ENCODE results near the gene UPP2. TPM values are rescaled to one million over a fixed set of nuclear protein-coding genes. Genes with fewer than 3 reads are reported as not detected.

The UPP2 gene
- total RNA-seq, 1 experiment from 2014 or later = not detected

DNA sequence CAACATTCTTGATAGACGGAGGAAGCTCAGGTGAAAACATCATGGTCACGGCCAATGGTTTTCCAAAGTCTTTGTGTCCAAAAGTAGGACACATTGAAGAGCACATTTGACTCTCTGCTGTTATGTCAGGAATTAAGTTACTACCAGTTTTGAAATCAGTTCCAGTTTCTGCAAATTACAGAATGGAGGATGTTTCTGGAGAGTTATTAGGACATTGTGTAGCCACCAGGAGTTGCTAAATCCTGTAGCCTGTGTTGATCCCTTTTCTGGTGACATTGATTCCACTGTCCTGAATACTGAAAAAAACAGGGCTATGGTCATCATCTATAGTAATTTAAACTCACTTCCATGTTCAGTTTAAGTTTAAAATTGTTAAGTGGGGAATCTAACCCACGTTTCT is 15.3 kb downstream of the UPP2 start:
- no peak overlapping the region for H3K27ac ChIP-seq (ENCODE audit: insufficient read length, low read depth, low read length)
- no peak overlapping the region for H2BK20ac ChIP-seq (ENCODE audit: low read depth, low read length, poor library complexity, severe bottlenecking)
- no peaks in the 10 kb centered on the region for H3K9me3 Mint-ChIP-seq
- no peak overlapping the region for H3K18ac ChIP-seq (ENCODE audit: insufficient read length, low read depth, low read length)
- H3K27ac Mint-ChIP-seq = no peak overlapping the region
- H3K27me3 Mint-ChIP-seq (ENCODE audit: low read depth) = no peaks in the 10 kb centered on the region
- H3K23me2 ChIP-seq (ENCODE audit: insufficient read length, low read depth, low read length, poor library complexity, severe bottlenecking) = no peaks in the 10 kb centered on the region
- WGBS (ENCODE audit: extremely low coverage, insufficient read length, low lambda C conversion rate) = no CpG with 5 or more reads among the region's 3 CpGs
- no peak overlapping the region for H3T11ph ChIP-seq (ENCODE audit: low read length)
- no peaks in the 10 kb centered on the region for H3K79me1 ChIP-seq (ENCODE audit: insufficient read depth, low read depth, low read length, poor library complexity, severe bottlenecking)
- no peaks in the 10 kb centered on the region for H3K27me3 ChIP-seq (ENCODE audit: insufficient read depth, low read length)
- no peak overlapping the region for H2BK5ac ChIP-seq (ENCODE audit: insufficient read length, low read length)
- no peaks in the 10 kb centered on the region for H3K79me2 ChIP-seq (ENCODE audit: insufficient read depth, low read length)
- no peak overlapping the region for H3K4ac ChIP-seq (ENCODE audit: low read depth, low read length)
- TF ChIP-seq, protein P1, sequence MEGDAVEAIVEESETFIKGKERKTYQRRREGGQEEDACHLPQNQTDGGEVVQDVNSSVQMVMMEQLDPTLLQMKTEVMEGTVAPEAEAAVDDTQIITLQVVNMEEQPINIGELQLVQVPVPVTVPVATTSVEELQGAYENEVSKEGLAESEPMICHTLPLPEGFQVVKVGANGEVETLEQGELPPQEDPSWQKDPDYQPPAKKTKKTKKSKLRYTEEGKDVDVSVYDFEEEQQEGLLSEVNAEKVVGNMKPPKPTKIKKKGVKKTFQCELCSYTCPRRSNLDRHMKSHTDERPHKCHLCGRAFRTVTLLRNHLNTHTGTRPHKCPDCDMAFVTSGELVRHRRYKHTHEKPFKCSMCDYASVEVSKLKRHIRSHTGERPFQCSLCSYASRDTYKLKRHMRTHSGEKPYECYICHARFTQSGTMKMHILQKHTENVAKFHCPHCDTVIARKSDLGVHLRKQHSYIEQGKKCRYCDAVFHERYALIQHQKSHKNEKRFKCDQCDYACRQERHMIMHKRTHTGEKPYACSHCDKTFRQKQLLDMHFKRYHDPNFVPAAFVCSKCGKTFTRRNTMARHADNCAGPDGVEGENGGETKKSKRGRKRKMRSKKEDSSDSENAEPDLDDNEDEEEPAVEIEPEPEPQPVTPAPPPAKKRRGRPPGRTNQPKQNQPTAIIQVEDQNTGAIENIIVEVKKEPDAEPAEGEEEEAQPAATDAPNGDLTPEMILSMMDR (conservative IDR thresholded peaks at IDR 0.05) = no peak
- H4K8ac ChIP-seq (replicated peaks; ENCODE audit: insufficient read length, low read depth, low read length) = no peak overlapping the region
- H3K4me3 Mint-ChIP-seq = no peak overlapping the region
- H4K20me1 ChIP-seq (ENCODE audit: control insufficient read depth, insufficient read depth, insufficient read length) = no peaks in the 10 kb centered on the region
- H3K36me3 Mint-ChIP-seq (ENCODE audit: insufficient read depth in 1 of 3, low read depth in 3 of 3) = no peaks in the 10 kb centered on the region; a peak in 1 of 7 replicates
- H2BK15ac ChIP-seq (ENCODE audit: low read depth, low read length) = no peak overlapping the region
- no peak for DNase-seq
- no peak overlapping the region for H3K56ac ChIP-seq (ENCODE audit: insufficient read length, low read depth, low read length)
- no peak overlapping the region for H4K91ac ChIP-seq (ENCODE audit: insufficient read length, low read depth, low read length)
- H2BK12ac ChIP-seq (ENCODE audit: insufficient read length, low read depth, low read length) = no peak overlapping the region
- no peak overlapping the region for H2AK5ac ChIP-seq (ENCODE audit: insufficient read length, low read length)
- H4K5ac ChIP-seq (ENCODE audit: insufficient read length, low read depth, low read length) = no peak overlapping the region
- peaks cover 16 to 22% of the 10 kb centered on the region in 2 experiments for H3K4me1 Mint-ChIP-seq
- no peak overlapping the region for H3K14ac ChIP-seq (ENCODE audit: insufficient read depth, low read length)
- H2AFZ ChIP-seq (ENCODE audit: low read length) = no peak overlapping the region
- no peak overlapping the region for H2BK120ac ChIP-seq (ENCODE audit: low read depth, low read length, poor library complexity, severe bottlenecking)
- H3K23ac ChIP-seq (ENCODE audit: insufficient read length, low read depth, low read length) = no peak overlapping the region
- H3K4me2 ChIP-seq (ENCODE audit: insufficient read depth, insufficient read length, low read length) = no peak overlapping the region
- H3K4me1 ChIP-seq (ENCODE audit: insufficient read depth, low read length) = peaks cover 3% of the 10 kb centered on the region; the same call in 1 of the 2 replicates
- H3K9ac ChIP-seq (ENCODE audit: extremely low read depth, insufficient read length, low read length) = no peak overlapping the region
- H3K9me3 ChIP-seq (ENCODE audit: control insufficient read depth, low read depth, low read length) = no peaks in the 10 kb centered on the region
